ENCODE results near the gene GARIN5B. TPM values are rescaled to one million over a fixed set of nuclear protein-coding genes. Genes with fewer than 3 reads are reported as not detected.

GARIN5B gene
- total RNA-seq, 1 experiment from 2014 or later, result not detected

GRCh38 chr19:55385724-55386492 is 22.8 kb upstream of the GARIN5B start, which contains the start of gene RPL28 (continued):
- TF ChIP-seq ZNF281 (CRISPR knock-in tag; IDR thresholded peaks at IDR 0.05) (peak; percentile 53; the same call in 1 of the 2 replicates), SMAD3 (CRISPR knock-in tag; IDR thresholded peaks at IDR 0.05; ENCODE audit: borderline replicate concordance) (no peak), ATF6 (CRISPR knock-in tag; IDR thresholded peaks at IDR 0.05) (no peak), ZNF138 (CRISPR knock-in tag; conservative IDR thresholded peaks at IDR 0.05) (no peak), NFATC4 (CRISPR knock-in tag; IDR thresholded peaks at IDR 0.05) (no peak), FOXK1 (CRISPR knock-in tag; IDR thresholded peaks at IDR 0.05) (peak; percentile 82), ATF2 (CRISPR knock-in tag; IDR thresholded peaks at IDR 0.05; ENCODE audit: borderline replicate concordance, low read depth) (no peak), ZMAT4 (CRISPR knock-in tag; IDR thresholded peaks at IDR 0.05) (peak; percentile 16; the same call in 1 of the 2 replicates), MYBL2 (CRISPR knock-in tag; IDR thresholded peaks at IDR 0.05) (peak; percentile 84), ZNF219 (CRISPR knock-in tag; IDR thresholded peaks at IDR 0.05; ENCODE audit: borderline replicate concordance) (no peak), ZNF671 (CRISPR knock-in tag; IDR thresholded peaks at IDR 0.05) (no peak), KAT7 (CRISPR knock-in tag; IDR thresholded peaks at IDR 0.05; ENCODE audit: borderline replicate concordance) (peak; percentile 75; the same call in 1 of the 2 replicates), PRDM15 (CRISPR knock-in tag; IDR thresholded peaks at IDR 0.05) (no peak), NR1H2 (CRISPR knock-in tag; IDR thresholded peaks at IDR 0.05) (0 out of 2 replicates have a peak, but pooled peaks have one; percentile 18), MXD4 (CRISPR knock-in tag; IDR thresholded peaks at IDR 0.05; ENCODE audit: borderline replicate concordance) (no peak), ZNF232 (CRISPR knock-in tag; IDR thresholded peaks at IDR 0.05) (no peak)

All from WTC11 (cell line).